GM19468 (cell line): ENCODE results near the gene PCDHB1.
A peak's percentile ranks its signal among the peaks of the same experiment; 100 is the strongest.

Source experiments
- ATAC-seq: cut with Tn5 transposase; IDR thresholded peaks from one replicate; pipeline ENCODE4 v1.9.1; 2021; ENCODE audit warnings: mild to moderate bottlenecking, moderate library complexity, moderate number of reproducible peaks; ENCODE audit not compliant: unreplicated experiment; ENCODE audit errors: extremely low read depth

PCDHB1 gene, protein sequence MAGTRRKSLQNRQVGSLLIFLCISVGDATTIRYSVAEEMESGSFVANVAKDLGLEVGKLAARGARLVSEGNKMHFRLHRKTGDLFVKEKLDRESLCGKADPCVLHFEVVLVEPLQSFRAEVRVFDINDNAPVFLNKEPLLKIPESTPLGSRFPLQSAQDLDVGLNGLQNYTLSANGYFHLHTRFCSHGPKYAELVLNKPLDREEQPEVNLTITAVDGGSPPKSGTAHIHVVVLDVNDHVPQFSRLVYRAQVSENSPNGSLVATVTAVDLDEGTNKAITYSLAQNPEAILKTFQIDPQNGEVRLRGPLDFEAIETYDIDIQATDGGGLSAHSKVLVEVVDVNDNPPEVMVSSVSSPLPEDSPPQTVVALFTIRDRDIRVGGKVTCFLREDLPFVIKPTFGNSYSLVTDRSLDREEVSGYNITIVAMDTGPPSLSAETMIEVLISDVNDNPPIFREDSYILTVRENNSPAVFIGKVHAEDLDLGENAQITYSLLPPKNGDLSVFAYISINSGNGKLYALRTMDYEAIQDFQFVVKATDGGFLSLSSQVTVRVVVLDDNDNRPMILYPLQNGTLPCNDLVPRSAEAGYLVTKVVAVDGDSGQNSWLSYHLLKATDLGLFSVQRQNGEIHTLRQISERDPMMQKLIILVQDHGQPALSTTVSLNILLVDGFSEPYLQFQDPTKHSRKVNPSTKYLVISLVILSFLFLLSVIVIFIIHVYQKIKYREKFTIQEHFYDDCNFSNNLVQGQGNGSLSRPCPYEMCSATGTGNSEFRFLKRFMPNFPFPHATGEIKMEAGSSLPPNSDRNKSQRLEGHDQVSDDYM

GRCh38 chr5:141050622-141051520 lies at the start of gene PCDHB1:
PCDHB1 (plus strand) TSS chr5:141051374; CDS start chr5:141051471, 97 bp downstream.
- ATAC-seq: no peak

DNA sequence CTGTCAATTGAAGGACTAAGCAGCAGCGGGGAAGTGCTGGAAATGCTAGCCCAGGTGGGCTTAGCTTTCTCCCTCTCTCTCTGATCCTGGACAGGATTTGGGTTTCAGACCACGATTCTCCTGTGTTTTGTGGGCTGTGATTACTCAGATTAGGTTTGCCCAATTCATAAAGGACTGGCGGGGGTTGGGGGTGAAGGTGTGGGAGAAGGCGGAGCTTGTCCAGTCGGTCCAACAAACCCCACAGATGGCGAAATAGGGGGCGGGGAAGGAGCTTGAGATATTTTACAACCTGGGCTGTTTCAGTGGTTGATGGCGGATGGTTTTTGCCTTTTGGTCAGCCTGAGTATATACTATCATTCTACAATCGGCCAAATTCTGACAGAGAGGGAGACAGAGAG lies 49.7 kb upstream of the PCDHB1 start:
- no peak for ATAC-seq

GRCh38 chr5:141001844-141002604 lies 49.1 kb upstream of the PCDHB1 start:
- ATAC-seq: no peak

DNA sequence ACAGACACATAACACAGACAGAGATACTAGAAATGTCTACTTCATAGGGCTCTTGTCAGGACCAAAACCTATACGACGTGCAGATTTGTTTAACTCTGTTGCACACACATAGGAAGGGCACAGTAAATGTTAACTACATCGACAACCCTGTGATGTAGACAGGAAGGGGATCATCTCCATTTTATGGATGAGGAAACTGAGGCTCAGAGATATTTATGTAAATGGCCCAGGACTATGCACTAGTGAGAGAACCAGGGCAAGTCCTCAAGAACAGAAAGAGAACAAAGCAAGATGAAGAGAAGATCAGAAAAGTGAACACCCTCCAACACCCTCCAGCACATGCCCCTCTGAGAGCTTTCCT lies 48.6 kb upstream of the PCDHB1 start:
- ATAC-seq: no peak

- ATAC-seq: no peak
These were observed 48.1 kb upstream of the PCDHB1 start for GRCh38 chr5:141003031-141003430.

GRCh38 chr5:141003791-141004611 lies 47.2 kb upstream of the PCDHB1 start:
- ATAC-seq: no peak

DNA sequence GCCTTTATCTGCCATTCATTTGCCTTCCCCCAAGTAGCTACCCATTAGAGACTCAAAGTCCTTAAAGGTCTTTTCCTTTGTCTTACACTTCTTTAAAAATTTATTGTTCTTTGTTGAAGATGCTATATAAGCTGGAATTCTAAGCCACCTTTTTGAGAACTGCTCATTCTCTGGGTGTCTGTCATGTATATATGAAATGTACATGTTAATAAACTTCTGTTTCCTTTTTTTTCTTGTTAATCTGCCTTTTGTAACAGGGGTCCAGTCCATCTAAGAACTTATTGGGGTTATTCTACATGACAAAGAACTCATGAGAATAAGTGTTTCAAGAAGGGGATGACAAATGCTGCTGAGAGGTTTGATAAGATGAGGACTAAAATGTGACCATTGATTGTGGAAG lies 43.4 kb upstream of the PCDHB1 start:
- no peak for ATAC-seq

DNA sequence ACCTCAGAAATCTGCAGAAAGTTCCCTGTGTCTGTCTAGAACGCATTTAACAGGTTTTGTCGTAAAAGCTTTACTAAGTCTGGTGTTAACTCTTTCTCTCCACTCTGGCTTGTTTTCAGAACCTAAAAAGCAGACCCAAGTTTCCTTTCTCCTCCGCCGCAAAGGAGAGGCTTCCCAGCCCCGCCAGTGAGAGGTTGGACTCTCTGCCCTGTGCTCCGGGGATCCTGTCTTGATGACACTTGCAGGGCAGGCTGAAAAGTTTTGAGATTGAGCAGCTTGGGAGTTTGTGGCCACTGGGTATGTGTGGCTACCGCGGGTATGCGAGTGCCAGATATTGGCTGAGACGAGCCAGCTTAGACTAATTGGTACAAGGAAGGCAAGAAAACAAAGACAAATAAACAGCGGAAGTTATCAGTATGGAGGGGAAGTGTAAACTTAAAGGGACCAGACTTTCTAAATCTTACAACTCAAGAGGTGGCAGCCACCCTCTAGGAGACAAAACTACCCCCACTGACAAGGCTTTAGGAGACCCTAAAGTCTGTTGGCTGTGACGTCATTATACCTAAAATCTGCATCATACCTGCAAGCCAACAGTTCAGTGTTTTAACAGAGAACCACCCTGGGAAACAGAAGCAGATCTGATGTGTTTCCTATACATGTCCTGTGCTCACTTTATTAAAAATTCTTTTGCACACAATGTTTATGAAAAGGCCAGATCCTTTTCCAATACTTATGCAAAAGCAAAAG lies 41.0 kb upstream of the PCDHB1 start:
- no peak for ATAC-seq

DNA sequence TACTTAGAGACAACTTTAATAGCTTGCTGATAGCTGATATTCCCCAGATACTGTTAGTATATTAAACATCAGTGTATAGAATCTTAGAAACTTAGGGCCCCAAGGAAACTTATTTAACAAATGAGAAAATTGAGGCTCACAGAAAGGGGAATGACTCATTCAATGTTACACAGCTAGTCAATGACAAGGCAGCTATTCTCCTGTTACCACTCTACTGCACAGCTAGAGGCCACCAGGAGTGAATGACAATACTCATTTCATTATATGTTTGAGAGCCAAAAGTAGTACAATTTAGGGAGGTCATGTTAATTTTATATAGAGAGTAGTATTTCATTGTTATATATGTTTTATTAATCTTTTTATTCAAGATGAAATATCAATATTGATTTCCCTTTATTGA lies 33.2 kb upstream of the PCDHB1 start:
- ATAC-seq: no peak

DNA sequence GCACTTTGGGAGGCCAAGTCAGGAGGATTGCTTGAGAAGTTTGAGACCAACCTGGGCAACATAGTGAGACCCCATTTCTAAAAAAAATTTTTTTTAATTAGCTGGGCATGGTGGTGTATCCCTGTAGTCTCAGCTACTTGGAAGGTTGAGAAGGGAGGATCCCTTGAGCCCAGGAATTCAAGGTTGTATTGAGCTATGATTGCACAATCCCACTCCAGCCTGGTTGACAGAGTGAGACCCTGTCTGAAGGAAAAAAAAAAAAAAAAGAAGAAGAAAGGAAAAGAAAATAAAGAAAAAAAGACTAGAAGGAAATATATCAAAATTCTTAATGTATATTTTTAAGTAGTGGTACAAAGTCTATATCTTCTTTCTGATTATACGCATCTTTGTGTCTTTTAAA lies 28.8 kb upstream of the PCDHB1 start:
- no peak for ATAC-seq

GRCh38 chr5:141031006-141031405 lies 20.2 kb upstream of the PCDHB1 start:
- no peak for ATAC-seq

- ATAC-seq: no peak
These were observed 18.5 kb upstream of the PCDHB1 start for GRCh38 chr5:141032626-141033025.

DNA sequence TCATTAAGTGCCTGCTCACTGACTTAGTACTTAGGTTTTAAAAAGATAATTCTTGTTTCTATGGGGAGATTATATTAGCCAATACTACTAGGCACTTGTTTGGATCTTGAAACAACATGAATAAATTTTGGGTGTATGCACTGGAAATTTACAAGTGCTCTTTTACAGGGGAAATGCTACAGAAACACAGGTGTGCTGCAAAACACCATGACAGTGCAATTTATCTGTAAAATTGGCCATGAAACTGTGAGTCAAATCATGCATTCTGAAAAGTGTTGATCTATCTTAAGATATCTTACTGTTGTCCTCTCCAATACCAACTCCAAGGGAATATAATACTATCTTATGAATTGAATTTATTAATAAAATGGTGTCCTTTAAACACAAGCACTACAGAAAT lies 12.1 kb upstream of the PCDHB1 start:
- ATAC-seq: no peak

DNA sequence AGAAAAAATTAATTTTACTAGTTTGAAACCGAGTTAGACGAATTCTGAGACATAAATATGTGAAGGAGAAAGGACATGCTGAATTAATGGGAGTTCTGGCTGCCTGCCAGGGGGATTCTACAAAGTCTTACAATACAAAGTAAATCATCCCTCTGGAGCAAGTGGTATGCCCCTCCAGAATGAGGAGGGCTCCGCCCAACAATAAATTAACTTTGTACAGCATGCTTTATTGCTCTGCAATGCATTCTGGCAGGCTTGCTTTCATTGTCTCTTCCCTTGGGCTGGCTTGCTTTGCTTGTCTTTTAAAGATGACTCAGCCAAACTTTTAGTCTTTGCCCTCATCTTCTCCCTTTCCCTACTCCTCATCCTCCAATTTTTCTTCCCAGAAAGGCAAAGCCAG lies 11.7 kb upstream of the PCDHB1 start:
- no peak for ATAC-seq

GRCh38 chr5:141040093-141040770 lies 10.9 kb upstream of the PCDHB1 start:
- ATAC-seq: no peak

DNA sequence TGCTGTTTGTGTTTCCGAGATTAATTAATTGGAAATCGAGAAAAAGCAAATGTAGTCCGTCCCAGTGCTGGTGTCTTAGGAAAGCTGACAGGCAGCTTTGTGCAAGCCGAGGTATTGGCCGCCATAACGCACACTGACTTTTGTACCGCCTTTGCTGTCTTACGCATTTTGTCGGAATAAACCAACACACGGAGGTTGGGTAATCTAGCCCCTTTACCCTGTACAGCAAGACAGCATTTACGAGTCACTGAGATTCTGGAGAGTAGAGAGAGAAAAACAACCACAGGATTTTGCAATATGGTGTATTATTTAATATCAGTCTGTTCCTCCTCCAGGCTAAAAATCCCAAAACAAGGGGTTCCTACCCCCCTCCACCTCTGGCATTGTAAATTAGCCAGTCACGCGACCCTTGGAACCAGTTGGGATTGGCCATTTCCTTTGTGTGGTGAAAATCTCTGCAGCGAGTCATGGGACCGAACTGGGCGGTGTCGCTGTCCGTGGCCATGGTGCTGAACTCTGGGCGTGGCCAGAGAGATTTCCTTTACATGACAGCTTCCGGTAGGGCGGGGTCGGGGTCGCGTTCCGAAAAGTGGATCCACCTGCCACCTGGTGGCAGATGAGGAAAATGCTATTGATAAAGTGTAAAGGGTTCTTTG lies 10.3 kb upstream of the PCDHB1 start:
- peak; percentile 61 for ATAC-seq

GRCh38 chr5:141041427-141041785 lies 9.8 kb upstream of the PCDHB1 start:
- no peak for ATAC-seq
